Esophagus squamous epithelium (tissue), 5 donors: ENCODE results near the gene IL21R. TPM values are rescaled to one million over a fixed set of nuclear protein-coding genes. Genes with fewer than 3 reads are reported as not detected.

Experiments used
- DNase-seq: peaks from one replicate; lab custom pipeline; 2025; lab: John Stamatoyannopoulos, UW
- H3K27ac ChIP-seq, 4 donors: fragments of 200-600 bp; sonication (generic); one replicate each; pipeline ENCODE4 v1.5.1; 2016 to 2019; ENCODE audit warnings: mild to moderate bottlenecking in 1 of 4
- H3K27me3 ChIP-seq, 4 donors: fragments of 200-600 bp; sonication (generic); 1 replicate in 3 of 4; 2 replicates in 1 of 4; pipeline versions ENCODE4 v1.5.1 to v1.6.0; 2017 to 2021; ENCODE audit warnings: antibody characterized with exemption in 1 of 4
- H3K36me3 ChIP-seq, 3 donors: fragments of 200-600 bp; sonication (generic); one replicate each; pipeline ENCODE4 v1.5.1; 2016 to 2019
- H3K4me1 ChIP-seq, 3 donors: fragments of 200-600 bp; sonication (generic); one replicate each; pipeline ENCODE4 v1.5.1; 2017 to 2019
- H3K4me3 ChIP-seq, 4 donors: fragments of 200-600 bp; sonication (generic); 1 replicate in 3 of 4; 2 replicates in 1 of 4; pipeline ENCODE4 v1.5.1; 2016 to 2019; ENCODE audit warnings: mild to moderate bottlenecking in 2 of 4, moderate library complexity in 1 of 4
- H3K9me3 ChIP-seq, 3 donors: fragments of 200-600 bp; sonication (generic); one replicate each; pipeline ENCODE4 v1.5.1; 2016 to 2019
- POLR2A ChIP-seq, 4 donors: fragments of 450-650 bp; IDR thresholded peaks; one replicate each; pipeline ENCODE4 v1.6.1; 2017; ENCODE audit warnings: antibody characterized with exemption in 4 of 4, mild to moderate bottlenecking in 4 of 4, moderate library complexity in 3 of 4
- WGBS, 2 donors: methylation state at CpG; one replicate each; pipeline ENCODE4 v1.1.5; 2018; 5-methylcytosine and 5-hydroxymethylcytosine counted together
- intact Hi-C: fragments of 100-400 bp; cut with DNase I; formaldehyde crosslinking; loops from one replicate; pipeline ENCODE4 v1.15.0; 2022
- total RNA-seq, 4 donors: library from RNA; depleted of rRNA; stranded (reverse); fragments of >200 nt; gene quantifications; one replicate each; pipeline ENCODE4 v1.1.0, GENCODE V29; 2016
- TF ChIP-seq, protein P1 (sequence below), 6 experiments: fragments of 450-650 bp in 4 of 6; fragments of 200-600 bp in 2 of 6; sonication (generic) in 2 of 6; IDR thresholded peaks; one replicate each; pipeline ENCODE4 v1.5.1; 2016 to 2019; ENCODE audit warnings: antibody characterized with exemption in 6 of 6, mild to moderate bottlenecking in 4 of 6, moderate library complexity in 4 of 6
- donor health status: DM: yes; HTN: yes; CAD: no.

IL21R gene
- total RNA-seq, 4 donors from 2014 or later: 0.23 to 1.2 (median 0.39) TPM

DNA sequence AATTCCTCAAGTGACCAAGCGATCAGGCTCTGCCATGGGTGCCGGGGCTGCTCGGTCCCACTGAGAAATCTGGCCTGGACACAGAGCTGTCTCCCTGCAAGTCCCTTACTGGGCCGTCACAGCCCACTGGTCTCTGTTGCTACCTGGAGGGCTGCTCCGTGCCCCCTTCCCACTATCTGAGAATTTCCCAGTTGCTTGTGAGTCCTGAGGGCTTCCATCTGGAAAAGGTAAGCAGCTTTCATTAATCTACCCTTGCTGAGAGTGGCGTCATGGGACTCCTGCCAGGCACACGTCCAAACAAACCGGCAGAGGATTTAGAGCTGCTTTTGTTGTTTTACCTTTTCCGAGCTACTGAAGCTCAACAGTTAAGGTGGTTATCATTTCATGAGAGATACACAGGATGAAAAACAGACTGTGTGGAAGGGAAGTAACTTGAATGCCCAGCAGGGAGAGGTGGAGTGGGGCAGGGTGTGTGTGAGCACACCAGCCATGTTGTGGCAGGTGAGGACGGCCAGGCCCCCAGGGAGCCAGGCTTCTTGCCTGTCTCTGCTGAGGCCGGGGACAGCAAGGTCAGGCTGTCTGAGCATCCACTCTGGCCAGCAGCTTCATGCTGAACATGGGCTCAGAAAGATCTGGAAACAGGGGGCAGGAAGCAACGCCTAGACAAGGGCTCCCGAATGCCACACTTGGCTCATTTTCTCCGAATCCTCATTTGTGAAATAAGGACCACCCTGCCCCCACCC lies 97.1 kb downstream of the IL21R start:
- TF ChIP-seq, protein P1, sequence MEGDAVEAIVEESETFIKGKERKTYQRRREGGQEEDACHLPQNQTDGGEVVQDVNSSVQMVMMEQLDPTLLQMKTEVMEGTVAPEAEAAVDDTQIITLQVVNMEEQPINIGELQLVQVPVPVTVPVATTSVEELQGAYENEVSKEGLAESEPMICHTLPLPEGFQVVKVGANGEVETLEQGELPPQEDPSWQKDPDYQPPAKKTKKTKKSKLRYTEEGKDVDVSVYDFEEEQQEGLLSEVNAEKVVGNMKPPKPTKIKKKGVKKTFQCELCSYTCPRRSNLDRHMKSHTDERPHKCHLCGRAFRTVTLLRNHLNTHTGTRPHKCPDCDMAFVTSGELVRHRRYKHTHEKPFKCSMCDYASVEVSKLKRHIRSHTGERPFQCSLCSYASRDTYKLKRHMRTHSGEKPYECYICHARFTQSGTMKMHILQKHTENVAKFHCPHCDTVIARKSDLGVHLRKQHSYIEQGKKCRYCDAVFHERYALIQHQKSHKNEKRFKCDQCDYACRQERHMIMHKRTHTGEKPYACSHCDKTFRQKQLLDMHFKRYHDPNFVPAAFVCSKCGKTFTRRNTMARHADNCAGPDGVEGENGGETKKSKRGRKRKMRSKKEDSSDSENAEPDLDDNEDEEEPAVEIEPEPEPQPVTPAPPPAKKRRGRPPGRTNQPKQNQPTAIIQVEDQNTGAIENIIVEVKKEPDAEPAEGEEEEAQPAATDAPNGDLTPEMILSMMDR (IDR thresholded peaks at IDR 0.05): no peak
- 61 to 72% methylated on average over 6 to 13 of the region's 14 CpGs for WGBS, 2 donors
- peaks cover 74 to 100% (median 89%) of the 10 kb centered on the region in 3 donors for H3K36me3 ChIP-seq
- no peaks in the 10 kb centered on the region for H3K27me3 ChIP-seq
- H3K9me3 ChIP-seq: no peaks in the 10 kb centered on the region
- no peak overlapping the region for H3K4me3 ChIP-seq
- peak overlapping the region in 1 of 4 donors; percentile 7 for H3K27ac ChIP-seq
- DNase-seq: no peak
- intact Hi-C loops: no loop called here
- H3K4me1 ChIP-seq: peaks cover 0 to 24% (median 0%) of the 10 kb centered on the region in 3 donors

- Histone ChIP-seq H3K4me3 (no peak overlapping the region), H3K9me3 (no peaks in the 10 kb centered on the region), H3K36me3 (peaks cover 75 to 100% (median 92%) of the 10 kb centered on the region in 3 donors), H3K27ac (peak overlapping the region in 1 of 4 donors; percentile 7), H3K4me1 (peaks cover 0 to 30% (median 0%) of the 10 kb centered on the region in 3 donors), H3K27me3 (no peaks in the 10 kb centered on the region)
- no peak for DNase-seq
- 61 to 77% methylated on average over 5 to 6 of the region's 9 CpGs for WGBS, 2 donors
- intact Hi-C loops: no loop called here
- TF ChIP-seq, protein P1 (IDR thresholded peaks at IDR 0.05): no peak
- no peak for TF ChIP-seq POLR2A (IDR thresholded peaks at IDR 0.05)
These were observed 97.7 kb downstream of the IL21R start for GRCh38 chr16:27499659-27500055.

GRCh38 chr16:27500801-27501200 lies 98.8 kb downstream of the IL21R start:
- no peak for DNase-seq
- H3K27me3 ChIP-seq: no peaks in the 10 kb centered on the region
- intact Hi-C loops: no loop called here
- no peak overlapping the region for H3K27ac ChIP-seq
- no peak for TF ChIP-seq POLR2A (IDR thresholded peaks at IDR 0.05)
- TF ChIP-seq, protein P1 (IDR thresholded peaks at IDR 0.05): no peak
- WGBS, 2 donors: 93 to 97% methylated on average over 3 of the region's 3 CpGs
- no peak overlapping the region for H3K4me3 ChIP-seq
- no peaks in the 10 kb centered on the region for H3K9me3 ChIP-seq
- H3K36me3 ChIP-seq: peaks cover 75 to 100% (median 84%) of the 10 kb centered on the region in 3 donors
- peaks cover 0 to 38% (median 0%) of the 10 kb centered on the region in 3 donors for H3K4me1 ChIP-seq

Other genes starting within 250 kb of the IL21R start
- gene KDM8, start 198.6 kb upstream of the IL21R start, total RNA-seq: 1 to 10 TPM in 3 of 4 donors, under 1 TPM in 1; 0.56 to 4.4 (median 2.5) TPM
- 10 to 100 TPM; 22.4 to 92.4 (median 29.5) TPM for gene NSMCE1, start 133.4 kb upstream of the IL21R start, total RNA-seq
- 10 to 100 TPM; 84.9 to 97.9 (median 89.8) TPM for gene IL4R, start 88.2 kb upstream of the IL21R start, total RNA-seq
- 100 to 1,000 TPM in 1 of 4 donors, 10 to 100 TPM in 3; 76.5 to 171 (median 84.9) TPM for gene GTF3C1, start 147.7 kb downstream of the IL21R start, total RNA-seq
- 10 to 100 TPM; 17.5 to 32.2 (median 25.5) TPM for gene KATNIP, start 148.0 kb downstream of the IL21R start, total RNA-seq